ENCODE data around the gene ARHGAP4.

ARHGAP4 gene

DNA sequence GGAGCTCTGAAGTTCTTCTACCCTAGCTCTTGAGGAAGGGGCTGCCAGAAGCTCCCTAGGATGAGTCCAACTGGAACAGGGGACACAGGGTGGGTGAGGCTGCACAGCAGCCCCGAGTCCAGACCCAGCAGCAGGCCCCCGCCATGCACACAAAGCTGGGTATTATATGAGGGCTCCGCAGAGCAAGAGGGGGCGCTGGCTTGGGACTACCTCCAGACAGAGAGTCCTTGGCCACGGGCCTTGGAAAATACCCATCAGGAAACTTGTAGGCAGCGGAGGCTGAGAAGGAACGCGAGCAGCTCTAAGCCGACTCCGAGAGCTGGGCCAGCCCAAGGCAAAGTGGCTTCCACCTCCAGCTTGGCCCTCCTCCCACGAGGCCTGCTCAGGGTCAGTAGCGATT lies 37.5 kb upstream of the ARHGAP4 start:
- no peak for DNase-seq (ENCODE audit: low spot score)

GRCh38 chrX:153961292-153961691 lies 35.2 kb upstream of the ARHGAP4 start:
- DNase-seq (ENCODE audit: low spot score), result no peak

GRCh38 chrX:153960786-153961185 lies 34.7 kb upstream of the ARHGAP4 start:
- DNase-seq (ENCODE audit: low spot score), result no peak

GRCh38 chrX:153960077-153960476 lies 34.0 kb upstream of the ARHGAP4 start:
- DNase-seq (ENCODE audit: low spot score), result no peak

DNA sequence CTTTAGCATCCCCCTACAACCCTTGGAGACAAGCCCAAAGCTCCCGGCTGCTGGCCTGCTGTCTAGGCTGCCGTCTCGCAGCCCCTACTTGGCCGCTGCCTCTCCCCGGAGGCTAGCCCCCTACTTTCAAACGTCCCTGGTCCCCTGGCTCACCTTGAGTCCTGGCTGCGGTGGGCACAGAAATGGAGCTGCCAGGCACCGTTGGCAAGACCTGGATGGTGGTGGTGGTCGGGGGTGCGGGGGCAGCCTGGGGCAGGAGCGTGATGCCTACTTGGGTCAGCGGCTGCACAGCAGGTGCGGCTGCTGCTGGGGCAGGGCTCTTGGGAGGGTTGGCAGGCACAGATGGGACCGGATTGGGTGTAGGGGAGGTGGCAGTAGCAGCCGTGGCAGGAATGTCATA lies 33.6 kb upstream of the ARHGAP4 start:
- DNase-seq (ENCODE audit: low spot score), result no peak

DNA sequence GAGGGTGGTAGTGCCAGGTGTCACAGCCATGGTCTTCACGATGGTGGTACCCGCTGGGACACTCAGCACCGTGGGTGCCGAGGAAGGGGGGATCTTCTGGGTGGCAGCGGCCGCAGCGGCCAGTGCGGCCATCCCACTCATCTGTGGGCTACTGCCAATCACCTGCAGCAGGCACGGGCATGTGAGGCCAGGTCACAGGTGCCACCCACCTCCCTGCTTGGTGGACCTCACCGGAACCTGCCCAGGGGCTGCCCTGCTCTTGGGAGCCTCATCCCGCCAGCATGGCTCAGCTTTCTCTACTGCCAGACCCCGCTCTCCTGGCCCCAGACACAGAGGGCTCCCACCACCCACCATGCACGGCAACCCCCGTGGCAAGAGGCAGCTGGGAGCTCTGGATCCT lies 32.5 kb upstream of the ARHGAP4 start:
- DNase-seq (ENCODE audit: low spot score), result no peak

DNA sequence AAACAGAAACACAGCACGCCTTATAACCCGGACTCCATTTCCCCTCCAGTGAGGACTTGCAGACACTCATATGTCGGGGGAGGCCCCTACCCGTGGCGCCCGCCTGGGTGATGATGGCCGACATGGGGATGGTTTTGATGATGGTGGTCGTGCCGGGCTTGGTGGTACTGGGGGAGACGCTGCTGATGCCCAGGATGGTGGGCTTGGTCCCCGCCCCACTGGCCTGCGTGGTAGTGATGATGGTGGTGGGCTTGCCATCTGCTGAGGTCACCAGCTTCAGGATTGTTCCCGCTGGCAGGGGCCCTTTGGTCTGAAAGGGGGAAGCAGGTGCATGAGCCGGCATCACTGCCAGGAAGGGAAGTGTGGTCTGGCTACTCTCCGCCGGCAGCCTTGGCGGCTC lies 31.2 kb upstream of the ARHGAP4 start:
- no peak for DNase-seq (ENCODE audit: low spot score)

GRCh38 chrX:153956044-153956907 lies 30.2 kb upstream of the ARHGAP4 start:
- no peak for DNase-seq (ENCODE audit: low spot score)

- no peak for DNase-seq (ENCODE audit: low spot score)
Observed at GRCh38 chrX:153955228-153955732, 29.2 kb upstream of the ARHGAP4 start.

GRCh38 chrX:153954558-153955227 lies 28.6 kb upstream of the ARHGAP4 start:
- DNase-seq (ENCODE audit: low spot score), result no peak

DNA sequence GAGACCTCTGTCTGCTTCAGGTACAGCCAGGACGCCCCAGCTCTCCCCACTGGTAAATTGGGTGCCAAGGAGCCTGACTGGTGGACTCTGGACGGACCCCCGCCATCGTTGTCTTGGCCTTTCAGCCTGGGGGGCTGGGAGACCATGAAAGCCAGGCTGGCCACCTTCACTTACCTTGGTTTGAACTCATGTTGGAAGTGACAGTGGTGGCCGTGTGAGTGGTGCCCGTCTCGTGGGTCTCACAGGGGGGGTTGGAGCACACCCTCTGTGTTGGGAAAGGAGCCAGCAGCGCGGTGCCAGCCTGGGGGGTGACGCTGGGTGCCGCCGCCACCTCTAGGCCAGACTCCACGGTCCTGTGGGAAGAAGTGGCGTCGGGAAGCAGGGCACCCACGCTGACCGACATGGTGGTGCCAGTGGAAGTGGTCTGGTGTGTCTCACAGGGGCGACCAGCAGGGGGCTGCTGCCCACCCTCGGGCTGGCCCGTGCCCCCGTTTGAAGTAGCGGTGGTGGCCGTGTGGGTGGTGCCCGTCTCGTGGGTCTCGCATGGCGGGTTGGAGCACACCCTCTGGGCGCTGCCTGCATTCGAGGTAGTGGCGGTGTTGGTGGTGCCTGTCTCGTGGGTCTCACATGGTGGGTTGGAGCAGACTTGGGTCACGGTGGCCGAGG lies 28.0 kb upstream of the ARHGAP4 start:
- DNase-seq (ENCODE audit: low spot score), result no peak

GRCh38 chrX:153953342-153953830 lies 27.3 kb upstream of the ARHGAP4 start:
- no peak for DNase-seq (ENCODE audit: low spot score)

- no peak for DNase-seq (ENCODE audit: low spot score)
Observed at GRCh38 chrX:153952373-153953026, 26.4 kb upstream of the ARHGAP4 start.

- no peak for DNase-seq (ENCODE audit: low spot score)
Observed at GRCh38 chrX:153951683-153952372, 25.8 kb upstream of the ARHGAP4 start.

DNA sequence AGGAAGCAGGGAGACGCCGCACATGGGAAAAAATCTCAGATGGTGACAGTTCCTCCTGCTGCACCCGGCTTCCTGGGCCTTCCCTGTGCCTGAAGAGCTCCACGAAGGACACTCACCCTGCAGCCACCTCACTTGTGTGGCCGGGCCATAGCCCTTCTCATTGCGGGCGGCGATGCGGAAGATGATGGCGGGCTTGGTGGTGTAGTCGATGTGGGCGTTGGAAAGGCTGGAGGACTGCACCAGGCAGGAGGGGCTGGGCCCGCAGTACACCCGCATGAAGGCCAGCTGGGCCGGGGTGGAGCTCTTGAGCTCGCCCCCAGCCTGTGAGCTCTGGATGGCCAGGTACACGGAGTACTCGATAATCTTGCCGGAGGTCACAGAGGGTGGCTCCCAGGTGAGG lies 24.1 kb upstream of the ARHGAP4 start:
- no peak for DNase-seq (ENCODE audit: low spot score)

DNA sequence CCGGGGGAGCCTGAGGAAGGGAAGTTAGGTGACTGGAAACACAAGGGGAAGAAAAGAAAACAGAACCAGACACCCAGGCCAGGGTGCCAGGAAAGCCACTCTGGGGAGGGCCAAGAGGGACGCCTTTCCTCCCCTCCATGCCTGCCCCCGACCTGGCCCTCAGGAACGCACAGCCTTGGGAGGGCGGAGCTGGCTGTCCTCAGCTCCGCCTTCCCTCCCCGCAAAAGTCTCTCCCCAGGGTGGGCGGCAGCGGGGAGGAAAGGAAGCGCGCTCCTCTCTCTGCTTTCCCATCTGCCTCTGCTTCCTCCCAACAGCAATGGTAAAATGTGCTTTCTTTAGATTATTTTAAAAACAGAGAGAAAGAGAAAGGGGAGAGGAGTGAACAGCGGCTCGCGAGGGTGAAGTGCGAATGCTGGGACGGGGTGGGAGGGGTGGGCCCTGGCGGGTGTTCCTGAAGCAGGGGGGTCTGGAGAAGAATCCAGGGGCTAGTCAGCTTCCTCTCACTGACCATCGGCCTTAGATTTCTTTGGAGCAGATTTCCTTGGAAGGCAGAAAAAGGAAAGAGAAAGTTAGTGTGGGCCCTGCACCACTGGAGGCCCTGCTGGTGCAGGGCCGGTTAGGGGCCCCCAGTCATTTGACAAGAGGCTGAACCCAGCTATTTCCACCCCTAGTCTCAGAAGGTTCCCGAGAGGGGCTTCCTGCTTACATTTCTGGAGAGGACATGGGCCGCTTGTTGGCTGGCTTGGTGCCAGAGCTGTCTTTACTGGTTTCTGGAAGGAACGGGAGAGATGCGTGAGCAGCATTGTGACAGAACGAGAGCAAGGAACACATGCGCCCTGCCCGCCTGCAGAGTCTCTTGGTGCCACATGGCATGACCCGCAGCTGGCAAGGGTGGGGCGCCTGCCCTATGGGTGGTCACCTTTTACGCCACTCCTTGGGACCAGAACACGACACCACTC lies 23.1 kb upstream of the ARHGAP4 start:
- DNase-seq (ENCODE audit: low spot score), result no peak

- no peak for DNase-seq (ENCODE audit: low spot score)
Observed at GRCh38 chrX:153948002-153948466, 22.0 kb upstream of the ARHGAP4 start.

GRCh38 chrX:153947009-153947769 lies 21.1 kb upstream of the ARHGAP4 start:
- DNase-seq (ENCODE audit: low spot score), result peak; percentile 53

Measured in LoVo (cell line).